IPS-20b (cell line): ENCODE results near the gene TAS2R42.

Experiments
- H3K27ac ChIP-seq: one replicate; pipeline ENCODE4 v1.5.1; 2013; ENCODE audit warnings: low read length
- H3K27me3 ChIP-seq: 2 replicates; pipeline ENCODE4 v1.6.1; 2013; ENCODE audit warnings: mild to moderate bottlenecking, low read length, inconsistent platforms; ENCODE audit not compliant: insufficient read depth
- H3K36me3 ChIP-seq: 2 replicates; pipeline ENCODE4 v1.6.1; 2013; ENCODE audit warnings: low read depth, mild to moderate bottlenecking, inconsistent platforms, low read length, moderate library complexity; ENCODE audit not compliant: insufficient read depth
- H3K4me1 ChIP-seq: 2 replicates; pipeline ENCODE4 v1.6.1; 2013; ENCODE audit warnings: mild to moderate bottlenecking, control low read depth, inconsistent platforms, low read length, moderate library complexity; ENCODE audit not compliant: insufficient read depth
- H3K4me3 ChIP-seq: 2 replicates; pipeline ENCODE4 v1.5.1; 2013; ENCODE audit warnings: mild to moderate bottlenecking, low read length, inconsistent platforms
- H3K9ac ChIP-seq: 2 replicates; pipeline ENCODE4 v1.6.1; 2013; ENCODE audit warnings: low read depth, mild to moderate bottlenecking, inconsistent platforms, low read length, moderate library complexity
- H3K9me3 ChIP-seq: 2 replicates; pipeline ENCODE4 v1.6.1; 2013; ENCODE audit warnings: mild to moderate bottlenecking, low read depth, low read length, inconsistent platforms; ENCODE audit not compliant: insufficient read depth

Gene TAS2R42

GRCh38 chr12:11171145-11171968 lies 15.4 kb downstream of the TAS2R42 start, which contains the start of gene SMIM10L1:
Gene SMIM10L1 (plus strand): TSS chr12:11171194. CDS start chr12:11171357, 163 bp downstream.
- Histone ChIP-seq H3K27me3 (no peaks in the 10 kb centered on the region), H3K4me1 (peaks cover 15% of the 10 kb centered on the region), H3K27ac (peak within 1 kb of the TSS; percentile 83), H3K9ac (peak within 1 kb of the TSS; percentile 99), H3K9me3 (no peaks in the 10 kb centered on the region), H3K4me3 (peak within 1 kb of the TSS; percentile 98), H3K36me3 (peaks cover 24% of the 10 kb centered on the region)

- Histone ChIP-seq H3K4me1 (peaks cover 15% of the 10 kb centered on the region), H3K27me3 (no peaks in the 10 kb centered on the region), H3K36me3 (peaks cover 29% of the 10 kb centered on the region), H3K9ac (peak overlapping the region; percentile 99), H3K4me3 (peak overlapping the region; percentile 98), H3K9me3 (no peaks in the 10 kb centered on the region), H3K27ac (no peak overlapping the region)
Measured at GRCh38 chr12:11170810-11171144, 16.0 kb downstream of the TAS2R42 start.

GRCh38 chr12:11166300-11166699 lies 20.4 kb downstream of the TAS2R42 start:
- no peaks in the 10 kb centered on the region for H3K9me3 ChIP-seq
- H3K27me3 ChIP-seq: no peaks in the 10 kb centered on the region
- H3K9ac ChIP-seq: no peak overlapping the region
- no peak overlapping the region for H3K4me3 ChIP-seq
- H3K4me1 ChIP-seq: peaks cover 11% of the 10 kb centered on the region
- H3K27ac ChIP-seq: no peak overlapping the region
- peaks cover 56% of the 10 kb centered on the region for H3K36me3 ChIP-seq

- H3K36me3 ChIP-seq: peaks cover 56% of the 10 kb centered on the region
- no peak overlapping the region for H3K9ac ChIP-seq
- H3K4me1 ChIP-seq: peaks cover 3% of the 10 kb centered on the region; the same call in 1 of the 2 replicates
- no peak overlapping the region for H3K27ac ChIP-seq
- H3K4me3 ChIP-seq: no peak overlapping the region
- no peaks in the 10 kb centered on the region for H3K9me3 ChIP-seq
- H3K27me3 ChIP-seq: no peaks in the 10 kb centered on the region
Measured at GRCh38 chr12:11164384-11164783, 22.4 kb downstream of the TAS2R42 start.

- Histone ChIP-seq H3K4me1 (no peaks in the 10 kb centered on the region), H3K36me3 (peaks cover 46% of the 10 kb centered on the region), H3K27me3 (no peaks in the 10 kb centered on the region), H3K9me3 (no peaks in the 10 kb centered on the region), H3K27ac (no peak overlapping the region), H3K9ac (no peak overlapping the region), H3K4me3 (no peak overlapping the region)
Measured at GRCh38 chr12:11162502-11162901, 24.2 kb downstream of the TAS2R42 start.

- H3K9me3 ChIP-seq: no peaks in the 10 kb centered on the region
- H3K9ac ChIP-seq: no peak overlapping the region
- no peak overlapping the region for H3K4me3 ChIP-seq
- no peaks in the 10 kb centered on the region; the same call in 1 of the 2 replicates for H3K4me1 ChIP-seq
- peaks cover 25% of the 10 kb centered on the region for H3K36me3 ChIP-seq
- no peaks in the 10 kb centered on the region for H3K27me3 ChIP-seq
- no peak overlapping the region for H3K27ac ChIP-seq
Measured at GRCh38 chr12:11158885-11159444, 27.8 kb downstream of the TAS2R42 start.

- Histone ChIP-seq H3K27ac (no peak overlapping the region), H3K4me1 (peaks cover 6% of the 10 kb centered on the region; the same call in 1 of the 2 replicates), H3K4me3 (no peak overlapping the region), H3K9ac (no peak overlapping the region), H3K9me3 (no peaks in the 10 kb centered on the region; the same call in 1 of the 2 replicates), H3K36me3 (peaks cover 5% of the 10 kb centered on the region; the same call in 1 of the 2 replicates), H3K27me3 (no peaks in the 10 kb centered on the region)
Measured at GRCh38 chr12:11154400-11154925, 32.3 kb downstream of the TAS2R42 start.

- Histone ChIP-seq H3K27ac (no peak overlapping the region), H3K36me3 (peaks cover 5% of the 10 kb centered on the region; the same call in 1 of the 2 replicates), H3K4me1 (peaks cover 6% of the 10 kb centered on the region; the same call in 1 of the 2 replicates), H3K4me3 (no peak overlapping the region), H3K9ac (no peak overlapping the region), H3K27me3 (no peaks in the 10 kb centered on the region), H3K9me3 (no peaks in the 10 kb centered on the region; the same call in 1 of the 2 replicates)
Measured at GRCh38 chr12:11152725-11153124, 34.0 kb downstream of the TAS2R42 start.

GRCh38 chr12:11150832-11151231 lies 35.9 kb downstream of the TAS2R42 start:
- H3K4me1 ChIP-seq: peaks cover 6% of the 10 kb centered on the region; the same call in 1 of the 2 replicates

GRCh38 chr12:11147420-11147819 lies 39.3 kb downstream of the TAS2R42 start:
- Histone ChIP-seq H3K27ac (no peak overlapping the region), H3K36me3 (peaks cover 5% of the 10 kb centered on the region; the same call in 1 of the 2 replicates), H3K27me3 (no peaks in the 10 kb centered on the region), H3K4me3 (no peak overlapping the region), H3K9ac (no peak overlapping the region), H3K9me3 (peaks cover 13% of the 10 kb centered on the region; the same call in 1 of the 2 replicates), H3K4me1 (no peaks in the 10 kb centered on the region; the same call in 1 of the 2 replicates)

More at GRCh38 chr12:11150832-11151231, 35.9 kb downstream of the TAS2R42 start:
- peaks cover 5% of the 10 kb centered on the region; the same call in 1 of the 2 replicates for H3K36me3 ChIP-seq
- no peaks in the 10 kb centered on the region for H3K27me3 ChIP-seq
- H3K27ac ChIP-seq: no peak overlapping the region
- H3K9me3 ChIP-seq: no peaks in the 10 kb centered on the region; the same call in 1 of the 2 replicates
- H3K9ac ChIP-seq: no peak overlapping the region
- no peak overlapping the region for H3K4me3 ChIP-seq

- Histone ChIP-seq H3K27me3 (no peaks in the 10 kb centered on the region), H3K27ac (no peak overlapping the region), H3K9ac (no peak overlapping the region), H3K4me3 (no peak overlapping the region), H3K36me3 (peaks cover 8% of the 10 kb centered on the region; the same call in 1 of the 2 replicates), H3K4me1 (no peaks in the 10 kb centered on the region), H3K9me3 (peaks cover 13% of the 10 kb centered on the region; the same call in 1 of the 2 replicates)
Measured at GRCh38 chr12:11144297-11144696, 42.4 kb downstream of the TAS2R42 start.
